Gastrocnemius medialis (tissue), 4 donors: ENCODE measurements around the gene CCDC192.

Source experiments
- CTCF ChIP-seq, 5 experiments: fragments of 450-650 bp in 3 of 5; fragments of 200-600 bp in 2 of 5; sonication (generic) in 2 of 5; IDR thresholded peaks in 4 of 5; conservative IDR thresholded peaks in 1 of 5; 1 replicate in 4 of 5; 2 replicates in 1 of 5; pipeline ENCODE4 v1.5.1; 2016 to 2019; ENCODE audit warnings: antibody characterized with exemption in 5 of 5, mild to moderate bottlenecking in 3 of 5, moderate library complexity in 3 of 5
- POLR2A ChIP-seq, 2 donors: fragments of 450-650 bp; IDR thresholded peaks; one replicate each; pipeline ENCODE4 v1.6.1; 2017; ENCODE audit warnings: antibody characterized with exemption in 2 of 2, mild to moderate bottlenecking in 2 of 2, moderate library complexity in 2 of 2

- TF ChIP-seq CTCF (IDR thresholded peaks at IDR 0.05 in 4 of 5, conservative IDR thresholded peaks at IDR 0.05 in 1 of 5) (no peak), POLR2A (IDR thresholded peaks at IDR 0.05) (no peak)
These were observed 196.0 kb downstream of the CCDC192 start for GRCh38 chr5:127899214-127899610.
